Measurements from ENCODE around the gene ZNF362. TPM values are rescaled to one million over a fixed set of nuclear protein-coding genes. Genes with fewer than 3 reads are reported as not detected.

The ZNF362 gene
- total and polyA plus RNA-seq, 2 of the 13 experiments (the other 11 are each of a cell fraction or from before 2014, with no cell fraction given): 8.3 to 14.2 TPM

GRCh38 chr1:33332881-33333280 lies 76.6 kb downstream of the ZNF362 start:
- in situ Hi-C loops (cut with HindIII; ENCODE audit: extremely low pct_ligation_motif_present, low pct_unique_long_range_greater_than_20kb): no loop called here
- no peaks in the 10 kb centered on the region for H3K9me3 ChIP-seq (ENCODE audit: low read length)
- no peak for DNase-seq (ENCODE audit: low spot score)
- FAIRE-seq: no peak
- H3K79me2 ChIP-seq (ENCODE audit: insufficient read depth, low read length): peaks cover 45% of the 10 kb centered on the region
- H3K36me3 ChIP-seq (replicated peaks in 1 of 2; ENCODE audit: control insufficient read depth in 1 of 2, insufficient read depth in 2 of 2, low read length in 2 of 2): peaks cover 32 to 64% of the 10 kb centered on the region in 2 experiments
- BruUV-seq (replicated peaks): no TSS peak
- H3K4me2 ChIP-seq (ENCODE audit: low read depth, low read length): no peak overlapping the region
- H3K4me1 ChIP-seq (ENCODE audit: insufficient read depth, low read length): peaks cover 52% of the 10 kb centered on the region
- H3K27ac ChIP-seq (ENCODE audit: extremely low read length, insufficient read depth, low read length): no peak overlapping the region
- no peak overlapping the region for H3K9ac ChIP-seq (ENCODE audit: insufficient read depth, low read depth, low read length)
- 97% methylated on average over 5 of the region's 5 CpGs for WGBS (ENCODE audit: low lambda C conversion rate)
- CTCF ChIA-PET (ENCODE audit: low intra/inter-chr PET ratio, low total read pairs): no interaction called here
- POLR2A ChIA-PET: interaction anchor here (1.3 kb wide), 1 partner anchor 9 kb away, joined by 6 read pairs; no protein-coding TSS in a partner anchor
- intact Hi-C loops (cut with micrococcal nuclease; ENCODE audit: unreplicated experiment): no loop called here
- no peak for ATAC-seq
- no peaks in the 10 kb centered on the region for H3K27me3 ChIP-seq (ENCODE audit: control insufficient read depth in 1 of 2, insufficient read depth in 2 of 2, low read length in 2 of 2)
- no peak overlapping the region for H3K4me3 ChIP-seq (replicated peaks in 1 of 3; ENCODE audit: insufficient read depth in 1 of 3, low read depth in 2 of 3, low read length in 3 of 3)
- peaks cover 69% of the 10 kb centered on the region for H4K20me1 ChIP-seq (ENCODE audit: insufficient read depth, low read length)
- no peak overlapping the region for H2AFZ ChIP-seq (ENCODE audit: low read length)
- TF ChIP-seq ZNF878 (CRISPR knock-in tag; IDR thresholded peaks at IDR 0.05) (no peak), CCAR2 (optimal IDR thresholded peaks at IDR 0.05; ENCODE audit: low read depth, low read length) (no peak), ISL2 (CRISPR knock-in tag; IDR thresholded peaks at IDR 0.05) (no peak), ZNF710 (CRISPR knock-in tag; IDR thresholded peaks at IDR 0.05; ENCODE audit: borderline replicate concordance) (no peak), ZSCAN9 (CRISPR knock-in tag; IDR thresholded peaks at IDR 0.05; ENCODE audit: borderline replicate concordance) (no peak), ASH2L (IDR thresholded peaks at IDR 0.05; ENCODE audit: insufficient read length, low read depth, low read length) (no peak), LRRFIP1 (CRISPR knock-in tag; conservative IDR thresholded peaks at IDR 0.05) (no peak), NFYC (CRISPR knock-in tag; IDR thresholded peaks at IDR 0.05) (no peak), NR1H2 (CRISPR knock-in tag; IDR thresholded peaks at IDR 0.05; ENCODE audit: borderline replicate concordance, low read depth) (no peak), NFAT5 (CRISPR knock-in tag; IDR thresholded peaks at IDR 0.05) (no peak), HNRNPUL1 (IDR thresholded peaks at IDR 0.05; ENCODE audit: low read depth, low read length) (no peak), ZNF678 (CRISPR knock-in tag; IDR thresholded peaks at IDR 0.05) (no peak), ARNT2 (CRISPR knock-in tag; IDR thresholded peaks at IDR 0.05; ENCODE audit: low read depth) (no peak)

Measured in HepG2 (cell line).